Tibial nerve (tissue), 4 donors: Measurements from ENCODE around the gene NAT10.

Experiments
- EP300 ChIP-seq, 2 donors: sonication (generic); formaldehyde crosslinking; IDR thresholded peaks; one replicate each; pipeline ENCODE4 v1.6.1; 2017; ENCODE audit warnings: antibody characterized with exemption in 2 of 2, mild to moderate bottlenecking in 1 of 2
- POLR2A ChIP-seq, 2 donors: fragments of 450-650 bp; IDR thresholded peaks; one replicate each; pipeline ENCODE4 v1.6.1; 2017; ENCODE audit warnings: antibody characterized with exemption in 2 of 2, mild to moderate bottlenecking in 2 of 2, moderate library complexity in 2 of 2
- TF ChIP-seq, protein P1 (sequence below), 5 experiments: fragments of 200-600 bp in 3 of 5; fragments of 450-650 bp in 2 of 5; sonication (generic) in 3 of 5; IDR thresholded peaks; one replicate each; pipeline ENCODE4 v1.5.1; 2016 to 2019; ENCODE audit warnings: antibody characterized with exemption in 5 of 5, mild to moderate bottlenecking in 3 of 5, moderate library complexity in 2 of 5

DNA sequence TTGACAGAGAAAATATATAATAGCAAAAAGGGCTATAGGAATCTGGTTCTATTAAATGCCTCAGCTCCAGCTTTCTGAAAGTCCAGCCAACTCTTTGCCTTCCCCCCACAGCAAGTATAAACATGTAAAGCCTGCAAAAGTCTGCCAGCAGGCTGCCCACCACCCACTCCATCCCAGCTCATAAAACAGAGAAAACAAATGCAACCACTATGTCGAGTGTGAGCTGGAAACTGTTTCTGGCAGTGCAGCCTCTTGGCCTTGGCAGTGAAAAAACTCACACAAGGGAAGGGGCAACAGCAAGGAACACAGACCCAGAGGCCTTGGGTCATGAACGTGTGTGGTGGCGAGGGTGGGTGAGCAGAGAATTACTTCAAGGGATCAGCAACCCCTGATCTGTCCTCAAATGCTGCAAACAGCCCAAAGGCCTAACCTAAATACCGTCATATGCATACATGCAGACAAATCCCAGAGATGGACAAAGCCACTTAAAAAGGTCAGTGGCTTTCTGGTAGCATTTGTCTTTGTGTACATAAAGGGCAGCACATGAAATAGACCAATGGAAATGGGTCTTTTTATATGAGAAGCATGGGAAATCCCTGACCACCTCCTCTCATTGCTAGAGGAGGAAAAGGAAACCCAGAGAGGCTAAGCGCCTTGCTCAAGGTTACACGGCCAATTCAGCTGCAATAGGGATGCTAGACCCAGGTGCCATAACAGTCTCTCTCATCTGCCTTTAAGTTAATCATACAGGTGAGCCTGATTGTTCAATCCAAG is 74.8 kb downstream of the NAT10 start:
- TF ChIP-seq, protein P1, sequence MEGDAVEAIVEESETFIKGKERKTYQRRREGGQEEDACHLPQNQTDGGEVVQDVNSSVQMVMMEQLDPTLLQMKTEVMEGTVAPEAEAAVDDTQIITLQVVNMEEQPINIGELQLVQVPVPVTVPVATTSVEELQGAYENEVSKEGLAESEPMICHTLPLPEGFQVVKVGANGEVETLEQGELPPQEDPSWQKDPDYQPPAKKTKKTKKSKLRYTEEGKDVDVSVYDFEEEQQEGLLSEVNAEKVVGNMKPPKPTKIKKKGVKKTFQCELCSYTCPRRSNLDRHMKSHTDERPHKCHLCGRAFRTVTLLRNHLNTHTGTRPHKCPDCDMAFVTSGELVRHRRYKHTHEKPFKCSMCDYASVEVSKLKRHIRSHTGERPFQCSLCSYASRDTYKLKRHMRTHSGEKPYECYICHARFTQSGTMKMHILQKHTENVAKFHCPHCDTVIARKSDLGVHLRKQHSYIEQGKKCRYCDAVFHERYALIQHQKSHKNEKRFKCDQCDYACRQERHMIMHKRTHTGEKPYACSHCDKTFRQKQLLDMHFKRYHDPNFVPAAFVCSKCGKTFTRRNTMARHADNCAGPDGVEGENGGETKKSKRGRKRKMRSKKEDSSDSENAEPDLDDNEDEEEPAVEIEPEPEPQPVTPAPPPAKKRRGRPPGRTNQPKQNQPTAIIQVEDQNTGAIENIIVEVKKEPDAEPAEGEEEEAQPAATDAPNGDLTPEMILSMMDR (IDR thresholded peaks at IDR 0.05) = no peak
- TF ChIP-seq EP300 (IDR thresholded peaks at IDR 0.05) (peak in 1 of 2 donors; percentile 58), POLR2A (IDR thresholded peaks at IDR 0.05) (no peak)
